Thyroid gland (tissue), 4 donors: ENCODE data around the gene KRTAP15-1.

Source experiments
- POLR2A ChIP-seq, 2 donors: fragments of 450-650 bp; IDR thresholded peaks; one replicate each; pipeline ENCODE4 v1.6.1; 2017; ENCODE audit warnings: antibody characterized with exemption in 2 of 2, mild to moderate bottlenecking in 2 of 2, moderate library complexity in 1 of 2
- TF ChIP-seq, protein P1 (sequence below), 6 experiments: fragments of 200-600 bp in 3 of 6; fragments of 450-650 bp in 3 of 6; sonication (generic) in 3 of 6; IDR thresholded peaks; one replicate each; pipeline ENCODE4 v1.5.1; 2016 to 2019; ENCODE audit warnings: antibody characterized with exemption in 6 of 6, mild to moderate bottlenecking in 2 of 6, inconsistent platforms in 1 of 6, moderate library complexity in 1 of 6

DNA sequence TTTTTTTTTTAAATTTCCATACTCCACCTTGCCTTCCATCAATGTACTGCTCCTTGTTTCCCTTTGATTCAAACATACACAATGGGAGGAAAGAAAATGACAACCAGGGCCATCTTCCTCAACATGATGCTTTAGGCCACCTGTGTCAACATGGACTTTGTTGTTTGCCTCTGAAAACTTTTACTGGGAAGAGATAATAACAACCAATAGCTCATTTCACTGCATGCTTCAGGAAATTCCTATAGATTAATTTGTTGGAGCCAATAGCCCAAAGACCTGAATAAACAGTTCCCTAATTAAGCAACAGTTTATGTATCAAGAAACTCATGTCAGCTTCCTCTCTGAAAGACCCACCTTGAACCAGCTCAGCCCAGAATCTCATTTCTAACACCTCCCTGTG is 3.2 kb downstream of the KRTAP15-1 start:
- TF ChIP-seq, protein P1, sequence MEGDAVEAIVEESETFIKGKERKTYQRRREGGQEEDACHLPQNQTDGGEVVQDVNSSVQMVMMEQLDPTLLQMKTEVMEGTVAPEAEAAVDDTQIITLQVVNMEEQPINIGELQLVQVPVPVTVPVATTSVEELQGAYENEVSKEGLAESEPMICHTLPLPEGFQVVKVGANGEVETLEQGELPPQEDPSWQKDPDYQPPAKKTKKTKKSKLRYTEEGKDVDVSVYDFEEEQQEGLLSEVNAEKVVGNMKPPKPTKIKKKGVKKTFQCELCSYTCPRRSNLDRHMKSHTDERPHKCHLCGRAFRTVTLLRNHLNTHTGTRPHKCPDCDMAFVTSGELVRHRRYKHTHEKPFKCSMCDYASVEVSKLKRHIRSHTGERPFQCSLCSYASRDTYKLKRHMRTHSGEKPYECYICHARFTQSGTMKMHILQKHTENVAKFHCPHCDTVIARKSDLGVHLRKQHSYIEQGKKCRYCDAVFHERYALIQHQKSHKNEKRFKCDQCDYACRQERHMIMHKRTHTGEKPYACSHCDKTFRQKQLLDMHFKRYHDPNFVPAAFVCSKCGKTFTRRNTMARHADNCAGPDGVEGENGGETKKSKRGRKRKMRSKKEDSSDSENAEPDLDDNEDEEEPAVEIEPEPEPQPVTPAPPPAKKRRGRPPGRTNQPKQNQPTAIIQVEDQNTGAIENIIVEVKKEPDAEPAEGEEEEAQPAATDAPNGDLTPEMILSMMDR (IDR thresholded peaks at IDR 0.05): no peak
- TF ChIP-seq POLR2A (IDR thresholded peaks at IDR 0.05): no peak
